HepG2 (cell line): Measurements from ENCODE around the gene DAAM1. TPM values are rescaled to one million over a fixed set of nuclear protein-coding genes. Genes with fewer than 3 reads are reported as not detected.

Experiments used
- ATAC-seq: fragments of 200-7000 bp; cut with Tn5 transposase; 3 replicates; pipeline ENCODE4 v1.9.1; 2020; ENCODE audit warnings: mild to moderate bottlenecking, moderate library complexity
- BruUV-seq: library from RNA; stranded (reverse); fragments of 400-500 nt; replicated peaks from 2 replicates; lab custom pipeline; 2021; lab: Mats Ljungman, UMichigan
- CTCF ChIA-PET: fragments of 300-600 bp; formaldehyde crosslinking; extraction: SDS; loops from one replicate; lab custom pipeline; 2021; ENCODE audit warnings: low total read pairs, inconsistent platforms, low intra/inter-chr PET ratio; lab: Yijun Ruan, JAX
- POLR2A ChIA-PET: fragments of 350-600 bp; sonication (Branson Sonifier 250); formaldehyde crosslinking; loops from one replicate; lab custom pipeline; 2020; ENCODE audit warnings: antibody characterized with exemption, inconsistent platforms; lab: Yijun Ruan, JAX
- DNase-seq: peaks from one replicate; pipeline ENCODE4 v3.0.0-alpha.2; 2015; ENCODE audit warnings: low spot score
- FAIRE-seq: peaks from 3 replicates; lab custom pipeline; 2011; peaks lifted over from hg19 to GRCh38; lab: Jason Lieb, UNC
- H2AFZ ChIP-seq: one replicate; pipeline ENCODE4 v1.6.1; 2011; ENCODE audit warnings: low read length, inconsistent platforms
- H3K27ac ChIP-seq: fragments of 300-600 bp; 3 replicates; pipeline ENCODE4 v1.8.0; 2011; ENCODE audit warnings: mixed run types, mild to moderate bottlenecking, mixed read lengths, low read length, inconsistent platforms; ENCODE audit not compliant: insufficient read depth; ENCODE audit errors: extremely low read length
- H3K27me3 ChIP-seq, 2 experiments: fragments of 200-600 bp in 1 of 2; 2 replicates in 1 of 2; 3 replicates in 1 of 2; pipeline versions ENCODE4 v1.6.0 to v1.8.0; 2011; ENCODE audit warnings: low read length in 2 of 2, mild to moderate bottlenecking in 2 of 2, moderate library complexity in 2 of 2, inconsistent platforms in 1 of 2; ENCODE audit not compliant: insufficient read depth in 2 of 2, control insufficient read depth in 1 of 2
- H3K36me3 ChIP-seq, 2 experiments: fragments of 200-600 bp in 1 of 2; replicated peaks in 1 of 2; 2 replicates in 1 of 2; 3 replicates in 1 of 2; pipeline versions ENCODE4 v1.5.1 to v1.8.0; 2011; ENCODE audit warnings: low read length in 2 of 2, inconsistent platforms in 1 of 2; ENCODE audit not compliant: insufficient read depth in 2 of 2, control insufficient read depth in 1 of 2
- H3K4me1 ChIP-seq: 2 replicates; pipeline ENCODE4 v1.5.1; 2012; ENCODE audit warnings: low read length, inconsistent platforms; ENCODE audit not compliant: insufficient read depth
- H3K4me2 ChIP-seq: 2 replicates; pipeline ENCODE4 v1.6.0; 2011; ENCODE audit warnings: low read depth, low read length, inconsistent platforms
- H3K4me3 ChIP-seq, 3 experiments: fragments of 200-600 bp in 1 of 3; sonication (generic), shearing (Covaris generic) in 1 of 3; replicated peaks in 1 of 3; 2 replicates each; pipeline ENCODE4 v1.5.1; 2011 to 2016; ENCODE audit warnings: low read length in 3 of 3, inconsistent platforms in 2 of 3, low read depth in 2 of 3, mild to moderate bottlenecking in 2 of 3, control low read depth in 1 of 3, mixed read lengths in 1 of 3; ENCODE audit not compliant: insufficient read depth in 1 of 3
- H3K79me2 ChIP-seq: one replicate; pipeline ENCODE4 v1.6.1; 2011; ENCODE audit warnings: low read length, inconsistent platforms; ENCODE audit not compliant: insufficient read depth
- H3K9ac ChIP-seq: 2 replicates; pipeline ENCODE4 v1.6.0; 2011; ENCODE audit warnings: mild to moderate bottlenecking, low read depth, low read length, inconsistent platforms; ENCODE audit not compliant: insufficient read depth
- H3K9me3 ChIP-seq: 2 replicates; pipeline ENCODE4 v1.5.1; 2012; ENCODE audit warnings: mild to moderate bottlenecking, low read length
- H4K20me1 ChIP-seq: 2 replicates; pipeline ENCODE4 v1.6.0; 2011; ENCODE audit warnings: inconsistent platforms, mild to moderate bottlenecking, low read length, moderate library complexity; ENCODE audit not compliant: insufficient read depth
- HNF1A ChIP-seq, 2 experiments: sonication (generic) in 1 of 2; formaldehyde crosslinking in 1 of 2; IDR thresholded peaks; 2 replicates each; pipeline versions ENCODE4 v1.4.0 to v1.6.1; 2016 to 2020; ENCODE audit warnings: borderline replicate concordance in 1 of 2, low read depth in 1 of 2, mild to moderate bottlenecking in 1 of 2, missing genetic modification reagents in 1 of 2
- NR0B2 ChIP-seq: sonication (generic); formaldehyde crosslinking; IDR thresholded peaks from 2 replicates; pipeline ENCODE4 v1.4.0; 2020; ENCODE audit warnings: mild to moderate bottlenecking, missing genetic modification reagents
- TFE3 ChIP-seq: IDR thresholded peaks from 2 replicates; pipeline ENCODE4 v1.6.1; 2016
- ZBTB1 ChIP-seq: sonication (generic); formaldehyde crosslinking; IDR thresholded peaks from 2 replicates; pipeline ENCODE4 v1.4.0; 2020; ENCODE audit warnings: missing genetic modification reagents, borderline replicate concordance
- ZNF121 ChIP-seq: sonication (generic); formaldehyde crosslinking; IDR thresholded peaks from 2 replicates; pipeline ENCODE4 v1.5.0; 2020; ENCODE audit warnings: mild to moderate bottlenecking, missing genetic modification reagents
- ZNF770 ChIP-seq: sonication (generic); formaldehyde crosslinking; IDR thresholded peaks from 2 replicates; pipeline ENCODE4 v1.5.0; 2020; ENCODE audit warnings: mild to moderate bottlenecking, missing genetic modification reagents
- WGBS: methylation state at CpG from one replicate; pipeline ENCODE4 v1.1.6; 2017; ENCODE audit warnings: low lambda C conversion rate; 5-methylcytosine and 5-hydroxymethylcytosine counted together
- in situ Hi-C: cut with HindIII; loops from 2 replicates; pipeline ENCODE4 v1.10.0; 2017; ENCODE audit warnings: low pct_unique_long_range_greater_than_20kb; ENCODE audit not compliant: extremely low pct_ligation_motif_present
- intact Hi-C: fragments of 100-400 bp; cut with micrococcal nuclease; formaldehyde crosslinking; loops from one replicate; pipeline ENCODE4 v1.10.0; 2022; ENCODE audit not compliant: unreplicated experiment
- polyA plus RNA-seq, 8 experiments: library from polyadenylated mRNA; depleted of rRNA in 3 of 8; stranded (reverse) in 7 of 8; unstranded in 1 of 8; fragments of >200 nt; fragmentation: Illumina TruSeq in 4 of 8; extraction: Trizol in 4 of 8; gene quantifications; 2 replicates each; pipeline versions ENCODE4 v1.2.1 to v1.2.3, GENCODE V29; 2011 to 2016; ENCODE audit warnings: low read depth in 4 of 8, missing spikeins in 1 of 8, mixed read lengths in 1 of 8; ENCODE audit not compliant: insufficient read depth in 1 of 8
- total RNA-seq, 5 experiments: library from RNA; depleted of rRNA; stranded (reverse); fragments of >200 nt; fragmentation: Illumina TruSeq; extraction: Trizol; gene quantifications; 2 replicates each; pipeline ENCODE4 v1.2.3, GENCODE V29; 2016; ENCODE audit warnings: low read depth in 1 of 5
- TF ChIP-seq, protein P1 (sequence below): sonication (generic); formaldehyde crosslinking; IDR thresholded peaks from 2 replicates; pipeline ENCODE4 v1.8.0; 2022; ENCODE audit warnings: missing genetic modification reagents, low read depth, mild to moderate bottlenecking, borderline replicate concordance

DAAM1 gene
- total and polyA plus RNA-seq, 2 of the 13 experiments (the other 11 are each of a cell fraction or from before 2014, with no cell fraction given): 10.9 to 24.5 TPM

GRCh38 chr14:59311723-59312122 lies 123.3 kb downstream of the DAAM1 start:
- no peak overlapping the region for H3K9ac ChIP-seq
- no peaks in the 10 kb centered on the region for H3K36me3 ChIP-seq
- no TSS peak for BruUV-seq
- in situ Hi-C loops: no loop called here
- H3K27me3 ChIP-seq: no peaks in the 10 kb centered on the region
- H3K27ac ChIP-seq: no peak overlapping the region
- WGBS: 91% methylated on average over 3 of the region's 3 CpGs
- H2AFZ ChIP-seq: no peak overlapping the region
- FAIRE-seq (no peak), DNase-seq (no peak), ATAC-seq (no peak)
- no peaks in the 10 kb centered on the region for H4K20me1 ChIP-seq
- H3K79me2 ChIP-seq: peaks cover 1% of the 10 kb centered on the region
- TF ChIP-seq ZNF770 (peak; percentile 58; the same call in 1 of the 2 replicates), ZBTB1 (CRISPR knock-in tag) (no peak), ZNF121 (peak; percentile 80), NR0B2 (CRISPR knock-in tag) (no peak)
- intact Hi-C loops: loop anchor here (5.0 kb wide), 2 partner anchors 34 to 99 kb away; no protein-coding TSS in a partner anchor
- peaks cover 80% of the 10 kb centered on the region for H3K4me1 ChIP-seq
- POLR2A ChIA-PET: no interaction called here
- no peak overlapping the region for H3K4me3 ChIP-seq
- H3K9me3 ChIP-seq: no peaks in the 10 kb centered on the region
- CTCF ChIA-PET: no interaction called here
- no peak overlapping the region for H3K4me2 ChIP-seq

- peak overlapping the region; percentile 78 for H3K27ac ChIP-seq
- intact Hi-C loops: loop anchor here (5.0 kb wide), 2 partner anchors 36 to 101 kb away; no protein-coding TSS in a partner anchor
- H3K27me3 ChIP-seq: no peaks in the 10 kb centered on the region
- ChIA-PET CTCF (no interaction called here), POLR2A (interaction anchor here (1.4 kb wide), 2 partner anchors 9 to 50 kb away, joined by 3 to 6 read pairs; no protein-coding TSS in a partner anchor)
- no TSS peak for BruUV-seq
- in situ Hi-C loops: no loop called here
- H3K9ac ChIP-seq: no peak overlapping the region
- FAIRE-seq (peak; percentile 12), ATAC-seq (no peak), DNase-seq (peak; percentile 33)
- peak overlapping the region in 1 of 3 experiments; percentile 1; a peak in 1 of 6 replicates for H3K4me3 ChIP-seq
- H3K36me3 ChIP-seq: no peaks in the 10 kb centered on the region
- H3K4me1 ChIP-seq: peaks cover 80% of the 10 kb centered on the region
- H3K4me2 ChIP-seq: peak overlapping the region; percentile 54
- H4K20me1 ChIP-seq: no peaks in the 10 kb centered on the region
- H3K79me2 ChIP-seq: no peaks in the 10 kb centered on the region
- TF ChIP-seq, protein P1, sequence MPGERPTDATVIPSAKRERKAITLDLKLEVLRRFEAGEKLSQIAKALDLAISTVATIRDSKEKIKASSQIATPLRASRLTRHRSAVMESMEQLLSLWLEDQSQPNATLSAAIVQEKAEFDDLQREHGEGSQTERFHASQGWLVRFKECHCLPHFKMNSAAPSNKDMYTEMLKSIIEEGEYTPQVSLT (CRISPR knock-in tag): no peak
- peak; percentile 17; the same call in 1 of the 2 replicates for TF ChIP-seq TFE3 (CRISPR knock-in tag)
- TF ChIP-seq HNF1A (IDR thresholded peaks at IDR 0.05; ENCODE audit: low read depth): 0 out of 2 replicates have a peak, but pooled peaks have one; percentile 21
- no peak for TF ChIP-seq HNF1A (CRISPR knock-in tag; IDR thresholded peaks at IDR 0.05; ENCODE audit: borderline replicate concordance)
- 26% methylated on average over 3 of the region's 3 CpGs for WGBS
- H2AFZ ChIP-seq: no peak overlapping the region
- no peaks in the 10 kb centered on the region for H3K9me3 ChIP-seq
Measured at GRCh38 chr14:59313144-59313651, 124.7 kb downstream of the DAAM1 start.
